GM03348 (cell line): ENCODE measurements around the gene TCF7L2.

ENCODE experiments used
- DNase-seq: peaks from one replicate; pipeline ENCODE4 v3.0.0; 2012; ENCODE audit warnings: low spot score

TCF7L2 gene

GRCh38 chr10:112966194-112966855, 16.3 kb downstream of the TCF7L2 start:
- no peak for DNase-seq

GRCh38 chr10:112967200-112967599, 17.2 kb downstream of the TCF7L2 start:
- DNase-seq, result no peak

- DNase-seq, result no peak
Measured at GRCh38 chr10:112969131-112969530, 19.1 kb downstream of the TCF7L2 start.

- DNase-seq, result no peak
Measured at GRCh38 chr10:112969542-112969941, 19.5 kb downstream of the TCF7L2 start.

GRCh38 chr10:112970021-112970420, 20.0 kb downstream of the TCF7L2 start:
- no peak for DNase-seq

- DNase-seq, result no peak
Measured at GRCh38 chr10:112972606-112973005, 22.6 kb downstream of the TCF7L2 start.

- DNase-seq, result no peak
Measured at GRCh38 chr10:112973046-112973445, 23.0 kb downstream of the TCF7L2 start.

GRCh38 chr10:112973805-112974204, 23.8 kb downstream of the TCF7L2 start:
- no peak for DNase-seq

GRCh38 chr10:112977426-112977898, 27.4 kb downstream of the TCF7L2 start:
- DNase-seq, result no peak

- DNase-seq, result no peak
Measured at GRCh38 chr10:112979927-112980326, 29.9 kb downstream of the TCF7L2 start.

- DNase-seq, result no peak
Measured at GRCh38 chr10:112980937-112981336, 30.9 kb downstream of the TCF7L2 start.

- no peak for DNase-seq
Measured at GRCh38 chr10:112981553-112981952, 31.5 kb downstream of the TCF7L2 start.

- no peak for DNase-seq
Measured at GRCh38 chr10:112983444-112984056, 33.5 kb downstream of the TCF7L2 start.

- no peak for DNase-seq
Measured at GRCh38 chr10:112984756-112985155, 34.7 kb downstream of the TCF7L2 start.

- DNase-seq, result peak; percentile 49
Measured at GRCh38 chr10:112985690-112986543, 35.9 kb downstream of the TCF7L2 start.

GRCh38 chr10:112986544-112987190, 36.6 kb downstream of the TCF7L2 start:
- peak; percentile 46 for DNase-seq

GRCh38 chr10:112988839-112989406, 38.9 kb downstream of the TCF7L2 start:
- DNase-seq, result no peak

- DNase-seq, result no peak
Measured at GRCh38 chr10:112989826-112990225, 39.8 kb downstream of the TCF7L2 start.

- no peak for DNase-seq
Measured at GRCh38 chr10:112990271-112990670, 40.2 kb downstream of the TCF7L2 start.

- no peak for DNase-seq
Measured at GRCh38 chr10:112991888-112992491, 41.9 kb downstream of the TCF7L2 start.

- no peak for DNase-seq
Measured at GRCh38 chr10:112996462-112996861, 46.4 kb downstream of the TCF7L2 start.

- no peak for DNase-seq
Measured at GRCh38 chr10:112999102-112999501, 49.1 kb downstream of the TCF7L2 start.
